ENCODE results near the gene OPCML. TPM values are rescaled to one million over a fixed set of nuclear protein-coding genes. Genes with fewer than 3 reads are reported as not detected.

Gene OPCML
- total RNA-seq, 1 donor, result not detected

DNA sequence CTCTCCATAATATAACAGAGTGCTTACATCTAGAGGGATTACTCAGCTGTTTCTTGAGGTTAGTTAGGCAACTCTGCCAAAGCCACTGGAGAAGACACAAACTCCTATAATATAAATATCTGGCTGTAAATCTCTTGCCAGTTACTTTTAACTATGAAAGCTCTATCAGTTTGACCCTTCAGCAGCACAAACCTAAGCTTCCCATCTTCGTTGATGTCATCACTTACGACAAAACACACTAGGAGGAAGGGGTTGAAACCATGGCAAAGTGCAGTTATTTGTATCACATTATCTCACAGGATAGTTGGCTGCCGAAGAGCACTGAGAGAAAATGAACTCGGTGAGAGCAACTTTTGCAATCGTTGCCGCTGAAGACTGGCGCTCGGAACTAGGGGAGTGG lies 922.1 kb downstream of the OPCML start:
- no peak for DNase-seq (ENCODE audit: low read depth in 2 of 3, low spot score in 2 of 3)

DNA sequence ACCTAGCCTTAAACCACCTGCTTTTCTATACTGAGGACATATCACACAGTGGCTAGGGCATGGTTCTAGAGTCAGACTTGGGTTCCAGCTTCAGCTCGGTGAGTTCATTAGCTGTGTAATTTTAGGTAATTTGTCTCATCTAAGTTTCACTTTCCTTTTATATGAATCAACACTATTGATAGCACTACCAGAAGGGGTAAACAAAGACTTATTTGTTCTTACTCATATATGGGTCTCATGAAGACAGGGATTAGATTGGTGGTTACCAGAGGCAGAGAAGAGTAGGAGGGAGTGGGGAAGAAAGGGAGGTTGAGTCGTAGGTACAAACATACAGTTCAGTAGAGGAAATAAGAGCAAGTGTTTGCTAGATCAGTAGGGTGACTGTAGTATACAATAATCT lies 924.7 kb downstream of the OPCML start:
- DNase-seq (ENCODE audit: low read depth in 2 of 3, low spot score in 2 of 3), result no peak

DNA sequence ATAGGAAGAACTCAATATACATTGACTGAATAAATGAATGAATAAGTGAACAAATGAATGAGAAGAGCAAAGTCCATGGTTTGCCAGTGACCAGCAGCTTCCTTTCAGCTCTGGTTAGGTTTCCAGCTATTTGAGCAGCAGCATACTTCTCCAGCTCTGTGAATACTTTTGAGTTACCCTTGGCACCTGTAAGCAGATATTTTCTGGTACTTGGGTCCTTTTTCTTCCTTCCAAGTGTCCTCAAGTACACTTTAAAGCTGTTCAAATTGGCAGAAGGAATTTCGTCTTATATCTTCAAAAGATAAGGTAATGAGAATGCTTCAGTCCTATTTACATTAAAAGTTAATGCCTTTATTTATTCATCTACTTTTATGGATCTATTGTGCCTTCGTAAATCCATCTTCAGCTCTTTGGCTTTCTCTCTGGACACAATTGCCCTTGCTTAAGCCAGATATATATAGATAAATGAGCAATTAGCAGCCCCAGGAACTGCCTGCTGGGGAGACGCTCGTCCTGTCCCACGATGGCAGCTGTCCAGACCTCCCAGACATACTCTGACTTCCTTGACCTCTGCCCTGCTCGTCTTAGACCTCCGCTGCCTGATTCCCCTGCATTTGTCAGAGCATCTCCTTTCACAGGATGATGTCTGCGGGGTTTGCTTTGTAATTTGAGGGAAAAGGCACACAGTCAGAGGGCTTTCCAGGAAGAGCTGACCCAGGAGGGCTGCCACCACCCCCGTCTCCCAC lies 926.3 kb downstream of the OPCML start:
- DNase-seq (ENCODE audit: low read depth in 2 of 3, low spot score in 2 of 3), result no peak

DNA sequence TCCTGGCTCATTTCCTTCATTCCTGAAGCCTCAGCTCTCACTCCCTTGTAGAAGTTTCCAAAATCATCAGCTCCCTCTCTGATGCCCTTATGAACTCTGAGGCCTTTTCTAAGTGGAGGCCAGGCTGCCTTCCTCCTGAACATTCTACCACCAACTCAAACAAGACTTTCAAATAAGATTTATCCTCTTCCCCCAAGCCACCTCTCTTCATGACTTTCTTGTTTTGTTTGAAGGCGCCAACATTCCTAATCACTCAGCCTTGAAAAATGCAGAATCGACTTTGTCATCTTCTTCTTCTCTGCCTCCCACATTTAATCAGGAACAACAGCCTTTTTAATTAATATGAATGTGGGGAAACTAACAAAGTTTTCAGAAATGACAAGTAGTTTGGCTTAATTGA lies 927.9 kb downstream of the OPCML start:
- no peak for DNase-seq (ENCODE audit: low read depth in 2 of 3, low spot score in 2 of 3)

DNA sequence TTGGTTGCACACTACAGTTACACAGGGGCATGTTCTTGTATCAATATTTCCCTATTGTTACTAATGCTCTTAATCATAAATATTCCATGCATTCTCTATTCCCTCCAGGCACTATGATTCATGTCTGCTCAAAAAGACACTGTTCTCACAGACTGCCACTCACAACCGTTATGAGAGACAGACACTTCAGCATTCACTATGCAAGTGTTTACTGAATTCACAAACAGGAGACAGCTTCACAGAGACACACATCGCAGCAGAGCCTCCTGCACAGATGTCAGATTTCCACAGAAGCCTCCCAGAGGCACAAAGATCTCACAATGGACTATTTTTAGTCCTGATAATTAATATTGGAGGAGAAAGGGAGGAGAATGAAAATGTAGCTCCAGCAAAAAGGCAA lies 930.4 kb downstream of the OPCML start:
- DNase-seq (ENCODE audit: low read depth in 2 of 3, low spot score in 2 of 3), result no peak

DNA sequence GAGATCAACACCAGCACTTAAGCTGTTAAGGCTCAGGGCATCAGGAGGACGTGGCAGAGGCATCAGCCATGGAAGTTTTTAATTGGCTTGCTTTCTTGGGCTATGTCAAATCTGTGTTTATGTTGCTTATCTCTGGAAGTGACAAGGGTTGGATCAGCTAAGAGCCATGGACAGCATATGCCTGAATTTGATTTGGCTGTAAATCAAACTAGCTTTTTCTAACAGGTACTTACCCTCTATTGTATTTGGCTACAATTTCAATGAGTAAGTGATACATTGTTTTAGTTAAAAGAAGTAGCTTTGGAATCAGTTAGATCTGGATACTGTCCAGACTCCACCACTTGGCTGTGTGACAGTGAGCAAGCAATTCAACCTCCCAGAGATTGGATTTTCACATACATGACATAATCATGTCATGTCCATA lies 936.6 kb downstream of the OPCML start:
- no peak for DNase-seq (ENCODE audit: low read depth in 2 of 3, low spot score in 2 of 3)

DNA sequence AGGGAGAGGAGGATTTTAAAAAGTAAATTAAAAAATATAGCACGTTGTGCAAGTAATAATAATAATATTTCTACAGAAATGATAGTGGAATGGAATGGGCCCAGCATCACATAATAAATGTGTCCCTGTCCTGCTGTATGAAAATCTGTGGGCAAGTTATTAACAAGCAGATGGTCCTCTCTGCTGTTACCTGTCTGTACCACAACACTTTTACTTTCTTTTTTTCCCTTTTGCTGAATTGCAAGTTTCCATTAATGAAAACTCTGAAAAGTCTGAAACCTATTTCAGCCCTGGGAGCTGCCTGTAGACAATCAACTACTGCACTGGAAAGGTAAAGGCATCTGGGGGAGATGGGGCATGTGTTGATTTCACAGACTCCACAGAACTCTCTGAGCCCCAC lies 937.1 kb downstream of the OPCML start:
- DNase-seq (ENCODE audit: low read depth in 2 of 3, low spot score in 2 of 3), result no peak

DNA sequence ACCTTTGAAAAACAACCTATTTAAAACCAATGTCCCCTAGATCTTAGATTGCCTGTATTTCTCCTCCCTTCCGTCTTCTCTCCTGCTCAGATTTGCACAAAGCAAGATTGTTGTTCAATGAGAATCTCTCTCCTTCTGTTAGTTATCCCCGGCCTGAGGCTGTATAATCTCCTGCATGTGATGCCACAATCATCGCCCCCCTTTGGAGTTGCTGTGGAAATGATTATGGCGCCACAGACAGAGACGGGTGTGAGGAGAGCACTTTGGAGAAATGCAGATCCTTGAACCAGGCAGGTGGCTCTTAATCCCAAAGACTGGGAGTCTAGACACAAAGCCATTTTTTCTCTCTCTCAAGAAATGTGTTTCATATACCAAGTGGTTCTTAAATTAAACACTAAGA lies 941.3 kb downstream of the OPCML start:
- no peak for DNase-seq (ENCODE audit: low read depth in 2 of 3, low spot score in 2 of 3)

DNA sequence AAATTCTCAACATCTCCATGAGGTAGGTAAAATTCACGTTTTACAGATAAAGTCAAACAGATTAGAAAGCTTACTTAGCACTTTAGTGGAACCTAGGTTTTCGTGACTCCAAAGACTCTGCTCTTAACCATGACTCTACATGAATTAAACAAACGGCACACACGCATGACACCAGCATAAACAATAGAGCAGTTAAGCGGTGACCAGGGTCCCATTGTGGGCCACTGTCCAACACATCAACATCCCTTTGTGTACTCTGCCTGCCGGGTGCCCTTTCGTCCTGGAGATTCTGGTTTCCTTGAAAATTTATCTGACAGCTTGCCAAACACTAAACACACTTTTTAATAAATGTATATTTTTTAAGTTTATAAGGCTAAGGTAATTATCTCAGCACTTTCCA lies 941.7 kb downstream of the OPCML start:
- DNase-seq (ENCODE audit: low read depth in 2 of 3, low spot score in 2 of 3), result no peak

DNA sequence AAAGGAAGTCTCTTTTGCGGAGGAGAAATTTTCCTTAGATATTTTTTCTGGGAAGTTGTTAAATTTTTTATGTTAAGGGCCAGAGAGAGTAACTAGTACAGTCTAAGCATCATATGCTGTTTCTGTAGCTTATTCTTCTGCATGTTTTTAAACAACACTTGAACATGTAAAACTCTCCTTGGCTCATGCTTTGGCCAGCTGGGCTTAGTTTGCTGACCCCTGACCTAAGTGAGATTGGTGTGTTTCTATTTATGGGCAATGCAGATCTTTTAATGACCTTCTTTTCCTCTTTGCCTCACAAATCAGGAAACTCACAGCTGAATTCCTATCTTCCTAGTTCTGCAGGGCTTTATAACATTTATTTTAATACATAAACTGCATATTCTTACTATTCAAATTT lies 942.5 kb downstream of the OPCML start:
- no peak for DNase-seq (ENCODE audit: low read depth in 2 of 3, low spot score in 2 of 3)

DNA sequence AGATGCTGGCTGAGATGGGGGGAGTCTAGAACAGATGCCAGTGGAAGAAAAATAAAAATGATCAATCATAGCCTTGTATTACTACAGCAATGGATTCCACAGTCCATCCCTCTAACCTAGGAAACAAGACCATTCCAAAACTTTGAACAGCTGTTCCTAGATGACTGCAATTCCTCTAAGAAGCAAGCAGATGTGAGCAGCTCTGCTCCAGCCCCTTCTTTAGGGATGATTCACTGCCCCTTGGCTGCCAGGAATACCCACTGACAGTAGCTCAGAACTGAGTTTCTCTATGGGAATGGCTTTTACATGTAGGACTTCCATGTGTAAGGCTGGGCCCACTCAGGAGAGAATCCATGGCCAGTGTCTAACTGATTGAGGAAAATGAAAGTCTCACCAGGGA lies 943.9 kb downstream of the OPCML start:
- no peak for DNase-seq (ENCODE audit: low read depth in 2 of 3, low spot score in 2 of 3)

DNA sequence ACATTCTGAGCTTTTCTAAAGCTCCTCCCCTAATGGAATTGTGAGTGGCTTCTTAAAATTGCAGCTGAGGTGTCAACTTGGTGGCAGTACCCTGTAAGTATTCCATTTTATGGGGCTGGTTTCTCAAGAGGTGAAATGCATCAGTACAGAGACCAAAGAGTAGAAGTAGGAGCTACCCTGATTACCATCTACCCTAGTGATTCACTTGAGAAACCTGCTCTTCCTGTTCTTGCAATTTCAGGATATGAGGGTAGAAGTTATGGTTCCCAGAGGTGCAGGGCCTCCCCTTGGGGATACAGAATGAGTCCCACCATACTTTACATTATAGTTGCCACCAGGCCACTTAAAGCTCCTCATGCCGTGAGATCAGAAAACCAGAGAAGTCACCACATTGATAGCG lies 944.6 kb downstream of the OPCML start:
- no peak for DNase-seq (ENCODE audit: low read depth in 2 of 3, low spot score in 2 of 3)

DNA sequence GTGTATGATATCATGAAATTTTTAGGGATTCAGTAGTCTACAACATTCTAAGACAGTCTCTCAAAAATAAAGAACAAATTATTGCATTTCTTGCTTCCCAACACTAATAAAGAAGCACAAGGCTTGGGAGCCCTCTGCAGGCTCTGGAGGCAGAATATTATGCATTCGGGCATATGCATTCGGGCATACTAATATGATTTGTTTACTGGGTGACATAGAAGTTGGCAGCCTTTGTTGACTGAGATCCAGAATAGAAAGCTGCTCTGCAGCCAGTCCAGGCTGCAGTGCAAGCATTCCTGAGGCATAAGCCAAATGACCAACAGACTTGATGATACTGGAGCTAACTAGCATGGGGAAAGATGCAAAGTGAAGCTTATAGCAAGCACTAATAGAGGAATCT lies 945.5 kb downstream of the OPCML start:
- DNase-seq (ENCODE audit: low read depth in 2 of 3, low spot score in 2 of 3), result no peak

DNA sequence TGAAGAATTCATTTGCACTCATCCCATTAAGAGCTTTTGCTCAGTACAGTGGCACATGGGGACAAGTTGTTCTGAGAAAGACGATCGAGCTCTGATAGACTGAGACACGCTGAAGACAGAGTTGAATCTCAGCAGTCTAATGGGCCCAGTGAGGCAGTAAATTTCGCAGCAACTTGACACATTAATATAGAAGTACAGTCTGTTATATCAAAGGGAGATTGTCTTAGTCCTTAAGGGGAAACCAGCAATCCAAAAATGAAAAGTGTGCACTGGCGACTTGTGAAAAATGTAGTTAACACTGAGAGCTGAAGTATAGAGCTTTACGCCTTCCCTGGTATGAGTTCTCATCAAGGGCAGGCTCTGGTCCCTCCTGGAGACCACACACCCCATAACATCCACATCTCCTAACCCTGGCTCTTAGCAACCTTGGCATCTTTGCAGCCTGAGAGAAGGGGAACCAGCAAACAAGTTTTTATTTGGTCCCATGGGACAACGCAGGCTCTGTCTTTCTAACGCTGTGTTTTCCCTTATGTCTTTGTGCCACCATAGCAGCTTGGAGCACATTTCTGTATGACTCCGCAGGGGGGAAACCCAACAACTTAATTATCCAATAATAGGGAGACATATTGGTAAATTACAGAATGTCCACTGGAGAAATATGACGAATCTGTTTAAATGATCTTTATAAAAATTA lies 952.5 kb downstream of the OPCML start:
- DNase-seq (ENCODE audit: low read depth in 2 of 3, low spot score in 2 of 3), result no peak

DNA sequence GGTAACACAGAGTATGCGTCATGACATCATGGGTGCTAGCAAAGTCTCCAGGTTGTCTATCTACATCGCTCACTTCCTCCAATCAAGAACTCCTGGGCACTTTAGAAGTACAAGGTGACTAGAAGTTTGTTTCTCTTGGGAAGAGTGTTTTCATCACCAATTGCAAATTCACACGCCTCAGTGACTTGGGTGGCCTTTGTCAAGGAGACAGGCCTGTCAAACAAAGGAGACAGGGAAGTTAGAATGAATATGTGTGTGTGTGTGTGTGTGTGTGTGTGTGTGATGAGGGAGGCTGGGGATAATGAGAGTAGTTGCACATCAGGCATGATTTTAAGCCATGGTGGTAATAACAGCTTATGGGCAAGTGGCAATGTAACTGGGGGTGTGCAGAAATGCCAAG lies 953.2 kb downstream of the OPCML start:
- no peak for DNase-seq (ENCODE audit: low read depth in 2 of 3, low spot score in 2 of 3)

DNA sequence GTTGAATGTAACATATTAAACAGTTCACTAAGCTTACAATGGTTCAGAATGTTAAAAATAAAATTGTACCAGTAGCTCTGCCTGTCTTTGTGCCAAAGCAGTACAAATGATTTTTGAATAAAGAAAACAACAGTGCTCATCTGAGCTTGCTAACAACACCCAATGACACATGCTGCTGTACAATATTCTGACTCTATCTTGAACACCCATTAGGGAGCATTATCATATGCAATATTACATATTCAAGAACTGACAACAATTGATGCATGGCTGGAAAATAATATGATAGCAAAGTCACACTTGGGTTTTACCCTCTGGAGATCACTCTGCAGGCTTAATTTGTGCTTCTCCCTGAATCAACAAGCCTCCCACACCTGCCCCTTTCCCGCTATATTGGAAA lies 953.7 kb downstream of the OPCML start:
- DNase-seq (ENCODE audit: low read depth in 2 of 3, low spot score in 2 of 3), result no peak

DNA sequence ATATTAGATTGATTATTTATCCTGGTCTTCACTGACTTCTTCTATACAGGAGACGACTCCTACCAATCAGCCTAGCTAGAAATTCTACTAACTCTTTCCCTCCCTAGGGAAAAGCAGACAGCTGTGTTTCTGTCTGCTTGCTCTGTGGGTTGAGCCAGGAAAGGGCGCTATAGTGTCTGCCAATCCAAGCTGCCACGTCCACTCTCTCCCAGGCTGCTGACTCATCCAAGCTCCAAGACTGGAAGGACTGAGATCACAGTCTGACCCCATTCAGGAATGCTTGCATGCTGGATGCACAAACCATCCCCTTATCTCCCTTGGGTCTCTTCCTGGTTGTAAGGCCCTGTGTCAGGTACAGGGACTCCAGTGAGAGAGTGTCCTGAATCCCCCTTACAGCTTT lies 955.6 kb downstream of the OPCML start:
- no peak for DNase-seq (ENCODE audit: low read depth in 2 of 3, low spot score in 2 of 3)

DNA sequence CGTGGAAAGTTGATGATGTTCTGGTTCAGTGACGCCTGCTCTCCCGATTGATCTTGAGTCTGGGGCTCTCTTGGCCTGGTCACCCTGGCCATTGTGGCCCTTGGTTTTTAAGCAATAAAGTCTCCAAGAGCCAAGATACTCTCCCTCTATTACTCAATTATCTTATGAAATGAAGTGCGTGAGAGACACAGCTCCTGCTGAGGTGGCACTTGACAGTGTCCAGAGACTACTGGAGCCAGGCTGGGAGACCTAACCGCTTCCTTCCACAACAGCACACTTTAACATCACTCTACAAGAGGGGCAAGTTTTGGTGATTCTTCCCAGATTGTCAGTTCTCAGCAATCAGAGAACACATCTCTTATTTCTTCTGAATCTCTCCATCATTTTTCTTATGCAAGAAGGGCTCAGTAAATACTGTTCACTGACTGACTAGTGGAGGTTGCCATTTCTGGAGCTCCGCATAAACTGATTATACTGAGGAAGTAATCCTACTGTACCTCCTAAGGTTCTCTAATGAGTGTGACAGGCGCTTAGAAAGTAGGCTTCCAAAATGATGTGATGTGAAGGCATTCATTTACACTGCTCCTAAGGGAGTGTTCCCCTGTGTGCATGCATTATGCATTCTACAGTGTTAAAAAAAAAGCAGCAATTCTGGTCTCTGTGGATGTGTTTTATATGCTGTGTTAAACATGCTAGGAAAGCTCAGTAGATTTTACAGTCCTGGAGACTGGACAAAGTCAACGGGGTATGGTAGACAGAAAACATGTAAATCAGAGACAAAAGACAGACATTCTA lies 968.0 kb downstream of the OPCML start:
- no peak for DNase-seq (ENCODE audit: low read depth in 2 of 3, low spot score in 2 of 3)

DNA sequence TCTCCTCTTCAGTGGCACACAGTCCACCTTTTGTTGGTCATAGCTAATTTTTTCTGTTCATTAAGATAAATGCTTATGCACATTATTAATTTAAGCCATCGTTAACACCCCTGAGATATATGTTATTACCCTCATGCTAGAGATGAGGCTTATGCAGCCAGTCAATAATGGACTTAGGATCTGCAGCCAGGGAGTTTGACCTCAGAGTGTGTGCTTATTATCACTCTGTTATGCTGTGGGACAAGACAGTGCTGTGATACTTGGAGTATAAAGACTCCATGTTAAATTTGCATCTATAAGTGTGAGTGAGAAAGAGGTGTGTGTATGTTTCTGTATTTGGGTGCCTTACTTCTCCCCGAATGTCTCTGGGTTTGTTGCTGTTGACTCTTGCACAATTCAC lies 969.3 kb downstream of the OPCML start:
- no peak for DNase-seq (ENCODE audit: low read depth in 2 of 3, low spot score in 2 of 3)

DNA sequence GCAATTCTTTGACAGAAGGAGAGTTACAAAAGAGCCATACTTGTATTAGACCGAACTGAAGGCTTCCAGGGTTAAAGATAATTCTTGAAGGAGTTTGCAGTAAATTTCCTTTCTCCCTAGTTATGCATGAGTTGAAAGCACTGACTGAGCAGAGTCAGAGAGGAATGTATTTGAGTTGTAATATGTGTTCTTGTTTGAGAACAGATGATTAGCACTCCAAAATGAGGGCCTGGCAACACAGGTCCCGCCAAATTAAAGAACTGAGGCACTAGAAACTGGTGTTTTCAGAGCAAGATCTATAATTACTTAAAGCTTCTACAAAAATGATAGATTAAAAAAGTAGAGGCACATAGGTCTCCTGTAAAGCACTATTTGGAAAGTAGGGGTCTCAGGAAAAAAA lies 970.4 kb downstream of the OPCML start:
- DNase-seq (ENCODE audit: low read depth in 2 of 3, low spot score in 2 of 3), result no peak

DNA sequence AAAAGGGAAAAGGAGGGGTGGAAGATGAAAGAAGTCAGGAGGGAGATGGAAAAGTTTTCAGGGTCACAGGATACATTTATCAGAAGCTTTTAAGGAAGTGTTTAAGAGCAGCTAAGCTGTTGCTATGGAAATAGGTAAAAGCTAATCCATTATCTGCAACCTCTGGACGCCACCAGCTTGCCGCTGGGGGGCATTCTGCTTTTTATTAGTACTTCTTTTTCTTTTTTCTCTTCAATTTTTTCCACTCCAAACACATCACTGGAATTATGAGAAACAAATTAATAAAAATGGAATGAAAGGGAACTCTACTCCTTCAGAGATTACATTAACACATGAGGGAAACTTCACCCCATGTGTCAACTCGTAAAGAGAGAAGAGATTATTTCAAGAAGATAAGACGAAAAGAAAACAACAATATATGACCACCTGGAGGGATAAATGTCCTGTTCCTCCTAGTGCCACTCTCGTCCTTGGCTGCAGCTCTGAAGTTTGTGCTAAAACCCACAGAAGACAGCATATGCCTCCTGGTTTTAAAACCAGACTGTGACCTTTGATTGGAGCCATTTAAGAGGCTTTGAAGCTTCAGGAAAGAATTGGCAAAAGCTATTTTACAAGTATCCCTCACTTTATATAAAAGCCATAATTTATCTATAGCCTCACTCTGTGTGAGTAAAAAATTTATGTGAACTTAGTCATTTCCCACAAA lies 972.8 kb downstream of the OPCML start:
- DNase-seq (ENCODE audit: low read depth in 2 of 3, low spot score in 2 of 3), result no peak
